H1 (cell line): ENCODE data around the gene NUDC. TPM values are rescaled to one million over a fixed set of nuclear protein-coding genes. Genes with fewer than 3 reads are reported as not detected.

Source experiments
- KDM5A ChIP-seq: fragments of 200-600 bp; IDR thresholded peaks from 2 replicates; pipeline ENCODE4 v1.7.1; 2012; ENCODE audit warnings: mild to moderate bottlenecking, low read length, inconsistent platforms, mixed read lengths
- polyA plus RNA-seq, 7 experiments: library from polyadenylated mRNA; depleted of rRNA in 3 of 7; stranded (reverse) in 5 of 7; unstranded in 2 of 7; fragments of >200 nt in 5 of 7; fragments of 200-250 nt in 2 of 7; gene quantifications; 1 replicate in 5 of 7; 2 replicates in 1 of 7; 4 replicates in 1 of 7; pipeline versions ENCODE4 v1.2.1 to v1.2.3, GENCODE V29; 2011 to 2013; ENCODE audit warnings: missing spikeins in 2 of 7, mixed read lengths in 2 of 7
- total RNA-seq: library from RNA; stranded (reverse); fragmentation: NEBNext Ultra II Directional; extraction: Animal tissue kit (Norgen Biotek cat#: 25700); gene quantifications from 2 replicates; pipeline ENCODE4 v1.2.1, GENCODE V29; 2021
- TF ChIP-seq, protein P1 (sequence below): fragments of 300-600 bp; sonication (generic); IDR thresholded peaks from 2 replicates; pipeline ENCODE4 v1.7.1; 2012; ENCODE audit warnings: low read length, moderate library complexity, mild to moderate bottlenecking, inconsistent platforms; ENCODE audit not compliant: insufficient replicate concordance

Gene NUDC
- total and polyA plus RNA-seq, 2 of the 8 experiments (the other 6 are each of a cell fraction or from before 2014, with no cell fraction given) = 43.2 to 131 TPM

DNA sequence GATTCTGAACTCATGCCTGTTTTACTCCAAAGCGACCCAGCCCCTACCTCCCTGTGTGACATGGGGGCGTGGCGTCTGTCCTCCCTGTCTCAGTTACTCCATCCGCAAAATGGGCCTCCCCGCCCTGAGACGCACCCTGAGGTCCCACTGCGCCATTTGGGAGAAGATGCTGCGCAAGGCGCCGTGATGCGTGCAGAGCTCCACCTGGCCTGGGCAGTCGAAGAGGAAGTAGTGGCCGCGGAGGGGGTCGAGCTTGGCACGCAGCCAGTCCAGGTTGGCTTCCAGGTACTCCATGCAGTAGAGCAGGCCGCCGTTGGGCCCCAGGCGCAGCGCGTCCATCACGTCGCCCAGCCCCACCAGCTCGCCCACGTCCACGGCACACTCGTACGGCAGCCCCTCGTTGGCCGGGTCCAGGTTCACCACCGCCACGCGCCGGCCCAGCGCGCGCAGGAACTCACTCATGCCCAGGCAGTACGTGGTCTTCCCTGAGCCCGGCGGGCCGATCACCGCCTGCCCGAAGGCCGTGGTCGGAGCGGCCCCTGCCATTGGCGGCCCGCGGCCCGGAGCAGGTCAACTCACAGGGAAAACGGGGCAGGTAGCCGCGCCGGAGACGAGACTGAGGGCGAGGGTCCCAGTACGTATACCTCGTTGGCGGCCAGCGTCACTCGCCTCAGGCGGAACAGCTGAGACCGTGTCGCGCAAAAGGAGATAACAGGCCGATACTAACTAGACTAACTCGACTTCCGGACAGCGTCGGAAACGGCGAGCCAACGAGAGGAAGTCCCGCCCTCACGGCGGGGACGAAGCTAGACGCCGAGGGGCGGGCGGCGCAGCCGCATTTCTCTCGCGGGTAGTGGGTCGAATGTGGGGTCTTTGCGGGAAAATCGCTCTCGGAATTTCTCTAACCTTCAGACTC is 31.7 kb upstream of the NUDC start, which contains the start of gene GPN2 (continued):
- TF ChIP-seq, protein P1, sequence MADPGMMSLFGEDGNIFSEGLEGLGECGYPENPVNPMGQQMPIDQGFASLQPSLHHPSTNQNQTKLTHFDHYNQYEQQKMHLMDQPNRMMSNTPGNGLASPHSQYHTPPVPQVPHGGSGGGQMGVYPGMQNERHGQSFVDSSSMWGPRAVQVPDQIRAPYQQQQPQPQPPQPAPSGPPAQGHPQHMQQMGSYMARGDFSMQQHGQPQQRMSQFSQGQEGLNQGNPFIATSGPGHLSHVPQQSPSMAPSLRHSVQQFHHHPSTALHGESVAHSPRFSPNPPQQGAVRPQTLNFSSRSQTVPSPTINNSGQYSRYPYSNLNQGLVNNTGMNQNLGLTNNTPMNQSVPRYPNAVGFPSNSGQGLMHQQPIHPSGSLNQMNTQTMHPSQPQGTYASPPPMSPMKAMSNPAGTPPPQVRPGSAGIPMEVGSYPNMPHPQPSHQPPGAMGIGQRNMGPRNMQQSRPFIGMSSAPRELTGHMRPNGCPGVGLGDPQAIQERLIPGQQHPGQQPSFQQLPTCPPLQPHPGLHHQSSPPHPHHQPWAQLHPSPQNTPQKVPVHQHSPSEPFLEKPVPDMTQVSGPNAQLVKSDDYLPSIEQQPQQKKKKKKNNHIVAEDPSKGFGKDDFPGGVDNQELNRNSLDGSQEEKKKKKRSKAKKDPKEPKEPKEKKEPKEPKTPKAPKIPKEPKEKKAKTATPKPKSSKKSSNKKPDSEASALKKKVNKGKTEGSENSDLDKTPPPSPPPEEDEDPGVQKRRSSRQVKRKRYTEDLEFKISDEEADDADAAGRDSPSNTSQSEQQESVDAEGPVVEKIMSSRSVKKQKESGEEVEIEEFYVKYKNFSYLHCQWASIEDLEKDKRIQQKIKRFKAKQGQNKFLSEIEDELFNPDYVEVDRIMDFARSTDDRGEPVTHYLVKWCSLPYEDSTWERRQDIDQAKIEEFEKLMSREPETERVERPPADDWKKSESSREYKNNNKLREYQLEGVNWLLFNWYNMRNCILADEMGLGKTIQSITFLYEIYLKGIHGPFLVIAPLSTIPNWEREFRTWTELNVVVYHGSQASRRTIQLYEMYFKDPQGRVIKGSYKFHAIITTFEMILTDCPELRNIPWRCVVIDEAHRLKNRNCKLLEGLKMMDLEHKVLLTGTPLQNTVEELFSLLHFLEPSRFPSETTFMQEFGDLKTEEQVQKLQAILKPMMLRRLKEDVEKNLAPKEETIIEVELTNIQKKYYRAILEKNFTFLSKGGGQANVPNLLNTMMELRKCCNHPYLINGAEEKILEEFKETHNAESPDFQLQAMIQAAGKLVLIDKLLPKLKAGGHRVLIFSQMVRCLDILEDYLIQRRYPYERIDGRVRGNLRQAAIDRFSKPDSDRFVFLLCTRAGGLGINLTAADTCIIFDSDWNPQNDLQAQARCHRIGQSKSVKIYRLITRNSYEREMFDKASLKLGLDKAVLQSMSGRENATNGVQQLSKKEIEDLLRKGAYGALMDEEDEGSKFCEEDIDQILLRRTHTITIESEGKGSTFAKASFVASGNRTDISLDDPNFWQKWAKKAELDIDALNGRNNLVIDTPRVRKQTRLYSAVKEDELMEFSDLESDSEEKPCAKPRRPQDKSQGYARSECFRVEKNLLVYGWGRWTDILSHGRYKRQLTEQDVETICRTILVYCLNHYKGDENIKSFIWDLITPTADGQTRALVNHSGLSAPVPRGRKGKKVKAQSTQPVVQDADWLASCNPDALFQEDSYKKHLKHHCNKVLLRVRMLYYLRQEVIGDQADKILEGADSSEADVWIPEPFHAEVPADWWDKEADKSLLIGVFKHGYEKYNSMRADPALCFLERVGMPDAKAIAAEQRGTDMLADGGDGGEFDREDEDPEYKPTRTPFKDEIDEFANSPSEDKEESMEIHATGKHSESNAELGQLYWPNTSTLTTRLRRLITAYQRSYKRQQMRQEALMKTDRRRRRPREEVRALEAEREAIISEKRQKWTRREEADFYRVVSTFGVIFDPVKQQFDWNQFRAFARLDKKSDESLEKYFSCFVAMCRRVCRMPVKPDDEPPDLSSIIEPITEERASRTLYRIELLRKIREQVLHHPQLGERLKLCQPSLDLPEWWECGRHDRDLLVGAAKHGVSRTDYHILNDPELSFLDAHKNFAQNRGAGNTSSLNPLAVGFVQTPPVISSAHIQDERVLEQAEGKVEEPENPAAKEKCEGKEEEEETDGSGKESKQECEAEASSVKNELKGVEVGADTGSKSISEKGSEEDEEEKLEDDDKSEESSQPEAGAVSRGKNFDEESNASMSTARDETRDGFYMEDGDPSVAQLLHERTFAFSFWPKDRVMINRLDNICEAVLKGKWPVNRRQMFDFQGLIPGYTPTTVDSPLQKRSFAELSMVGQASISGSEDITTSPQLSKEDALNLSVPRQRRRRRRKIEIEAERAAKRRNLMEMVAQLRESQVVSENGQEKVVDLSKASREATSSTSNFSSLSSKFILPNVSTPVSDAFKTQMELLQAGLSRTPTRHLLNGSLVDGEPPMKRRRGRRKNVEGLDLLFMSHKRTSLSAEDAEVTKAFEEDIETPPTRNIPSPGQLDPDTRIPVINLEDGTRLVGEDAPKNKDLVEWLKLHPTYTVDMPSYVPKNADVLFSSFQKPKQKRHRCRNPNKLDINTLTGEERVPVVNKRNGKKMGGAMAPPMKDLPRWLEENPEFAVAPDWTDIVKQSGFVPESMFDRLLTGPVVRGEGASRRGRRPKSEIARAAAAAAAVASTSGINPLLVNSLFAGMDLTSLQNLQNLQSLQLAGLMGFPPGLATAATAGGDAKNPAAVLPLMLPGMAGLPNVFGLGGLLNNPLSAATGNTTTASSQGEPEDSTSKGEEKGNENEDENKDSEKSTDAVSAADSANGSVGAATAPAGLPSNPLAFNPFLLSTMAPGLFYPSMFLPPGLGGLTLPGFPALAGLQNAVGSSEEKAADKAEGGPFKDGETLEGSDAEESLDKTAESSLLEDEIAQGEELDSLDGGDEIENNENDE = no peak
- TF ChIP-seq KDM5A = no peak
